Choroid plexus epithelial cell (primary cell): Measurements from ENCODE around the gene SFRP5.

Experiments used
- DNase-seq: peaks from one replicate; pipeline ENCODE4 v3.0.0-alpha.2; 2010; ENCODE audit warnings: low read depth
- H3K4me3 ChIP-seq: 2 replicates; pipeline ENCODE4 v1.5.1; 2011; ENCODE audit warnings: low read depth, mild to moderate bottlenecking, control low read depth, low read length, moderate library complexity
- TF ChIP-seq, protein P1 (sequence below): conservative IDR thresholded peaks from 2 replicates; pipeline ENCODE4 v1.5.1; 2011; ENCODE audit warnings: low read depth, mild to moderate bottlenecking, control low read depth, inconsistent platforms, low read length, moderate library complexity

Gene SFRP5

DNA sequence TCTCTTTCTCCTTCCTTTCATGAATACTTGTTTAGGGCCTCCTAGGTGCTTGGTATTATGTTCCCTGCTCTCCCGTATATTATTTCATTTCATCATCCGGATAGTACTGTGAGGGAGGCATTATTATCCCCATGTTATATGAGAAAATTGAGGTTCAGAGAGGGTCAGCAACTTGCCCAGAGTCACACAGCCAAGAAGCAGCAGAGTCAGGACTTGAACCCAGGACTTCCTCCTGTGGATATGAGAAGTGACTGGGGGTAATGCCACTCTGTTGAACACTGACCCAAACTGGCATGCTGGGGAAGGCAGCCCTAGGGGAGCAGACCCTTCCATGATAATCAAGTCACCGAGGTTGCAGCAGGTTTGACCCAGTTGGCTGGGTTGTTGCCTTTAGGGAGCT lies 8.2 kb upstream of the SFRP5 start:
- DNase-seq, result no peak
- no peak overlapping the region for H3K4me3 ChIP-seq
- TF ChIP-seq, protein P1, sequence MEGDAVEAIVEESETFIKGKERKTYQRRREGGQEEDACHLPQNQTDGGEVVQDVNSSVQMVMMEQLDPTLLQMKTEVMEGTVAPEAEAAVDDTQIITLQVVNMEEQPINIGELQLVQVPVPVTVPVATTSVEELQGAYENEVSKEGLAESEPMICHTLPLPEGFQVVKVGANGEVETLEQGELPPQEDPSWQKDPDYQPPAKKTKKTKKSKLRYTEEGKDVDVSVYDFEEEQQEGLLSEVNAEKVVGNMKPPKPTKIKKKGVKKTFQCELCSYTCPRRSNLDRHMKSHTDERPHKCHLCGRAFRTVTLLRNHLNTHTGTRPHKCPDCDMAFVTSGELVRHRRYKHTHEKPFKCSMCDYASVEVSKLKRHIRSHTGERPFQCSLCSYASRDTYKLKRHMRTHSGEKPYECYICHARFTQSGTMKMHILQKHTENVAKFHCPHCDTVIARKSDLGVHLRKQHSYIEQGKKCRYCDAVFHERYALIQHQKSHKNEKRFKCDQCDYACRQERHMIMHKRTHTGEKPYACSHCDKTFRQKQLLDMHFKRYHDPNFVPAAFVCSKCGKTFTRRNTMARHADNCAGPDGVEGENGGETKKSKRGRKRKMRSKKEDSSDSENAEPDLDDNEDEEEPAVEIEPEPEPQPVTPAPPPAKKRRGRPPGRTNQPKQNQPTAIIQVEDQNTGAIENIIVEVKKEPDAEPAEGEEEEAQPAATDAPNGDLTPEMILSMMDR, result no peak

DNA sequence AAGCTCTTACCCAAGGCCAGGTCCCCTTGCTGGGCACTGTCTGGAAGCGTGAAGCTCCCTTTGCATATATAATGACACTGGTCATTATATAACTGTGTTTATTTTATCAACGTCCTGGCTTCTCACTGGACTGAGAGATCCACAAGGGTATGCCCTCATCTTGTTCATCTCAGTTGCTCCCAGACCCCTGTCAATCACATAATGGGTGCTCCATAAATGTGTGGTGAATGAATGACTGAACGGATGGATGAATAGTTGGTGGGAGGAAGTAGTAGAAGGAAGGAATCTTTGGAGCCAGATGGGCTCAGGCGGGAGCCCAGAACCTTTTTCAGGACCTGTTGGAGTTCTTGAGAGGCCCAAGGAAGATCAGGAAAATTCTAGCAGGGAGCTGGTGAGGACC lies 7.7 kb upstream of the SFRP5 start:
- H3K4me3 ChIP-seq, result no peak overlapping the region
- TF ChIP-seq, protein P1, result no peak
- DNase-seq, result no peak

DNA sequence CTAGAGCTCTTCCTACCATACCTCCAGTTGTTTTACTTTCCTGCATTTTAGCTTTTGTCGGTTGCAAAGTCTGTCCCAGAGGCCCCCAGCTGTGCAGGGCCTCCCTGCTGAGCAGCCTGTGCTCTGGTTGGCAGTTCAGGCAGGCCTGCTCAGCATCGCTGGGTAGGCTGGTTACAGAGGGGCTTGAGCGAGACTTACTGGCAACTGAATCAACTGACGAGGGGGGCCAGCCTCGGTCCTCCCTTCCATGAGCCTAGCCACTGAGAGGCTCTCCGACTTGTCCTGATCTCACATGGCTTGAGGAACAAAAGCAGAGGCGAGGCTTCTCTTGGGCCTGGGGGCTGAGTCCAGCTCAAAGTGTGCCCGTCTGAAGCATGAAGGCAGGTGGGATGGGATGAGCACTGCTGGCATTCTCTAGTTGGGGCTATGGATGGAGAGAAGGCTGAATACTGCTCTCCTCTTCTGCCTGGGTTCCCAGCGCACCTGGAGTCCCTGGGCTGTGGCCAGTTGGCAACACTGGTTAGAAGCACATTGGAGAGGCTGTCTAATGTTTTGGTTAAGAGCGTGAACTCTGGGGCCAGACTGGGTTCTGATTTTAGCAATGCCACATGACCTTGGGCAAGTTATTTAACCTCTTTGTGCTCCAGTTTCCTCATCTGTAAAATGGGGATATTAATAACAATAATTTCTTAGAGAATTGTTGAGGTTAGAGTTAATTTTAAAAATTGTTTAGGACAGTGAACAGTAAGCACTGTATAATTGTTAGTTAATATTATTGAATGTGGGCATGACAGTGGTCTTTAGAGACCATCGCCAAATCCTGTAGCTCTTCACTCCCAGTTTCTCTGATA lies 6.9 kb upstream of the SFRP5 start:
- H3K4me3 ChIP-seq, result no peak overlapping the region
- DNase-seq, result peak; percentile 64
- TF ChIP-seq, protein P1, result no peak

DNA sequence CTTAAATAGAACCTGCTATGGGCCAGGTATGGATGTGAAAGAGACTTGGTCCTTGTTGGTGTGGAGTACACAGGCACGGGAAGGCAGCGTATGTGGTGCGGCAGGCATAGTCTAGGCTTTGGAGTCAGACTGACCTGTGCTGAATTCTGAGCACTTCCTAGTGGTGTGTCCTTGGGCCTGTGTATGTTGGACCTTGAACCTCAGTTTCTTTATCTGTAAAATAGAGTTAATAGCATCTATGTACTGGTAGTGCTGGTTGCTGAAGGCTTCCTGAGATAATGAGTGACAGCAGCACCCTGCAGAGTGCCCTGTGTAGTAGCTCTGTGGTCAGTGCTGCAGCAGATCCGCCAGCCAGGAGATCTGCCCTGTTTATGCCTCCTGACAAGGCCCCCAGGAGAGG lies 5.3 kb upstream of the SFRP5 start:
- H3K4me3 ChIP-seq, result no peak overlapping the region
- TF ChIP-seq, protein P1, result no peak
- DNase-seq, result no peak

DNA sequence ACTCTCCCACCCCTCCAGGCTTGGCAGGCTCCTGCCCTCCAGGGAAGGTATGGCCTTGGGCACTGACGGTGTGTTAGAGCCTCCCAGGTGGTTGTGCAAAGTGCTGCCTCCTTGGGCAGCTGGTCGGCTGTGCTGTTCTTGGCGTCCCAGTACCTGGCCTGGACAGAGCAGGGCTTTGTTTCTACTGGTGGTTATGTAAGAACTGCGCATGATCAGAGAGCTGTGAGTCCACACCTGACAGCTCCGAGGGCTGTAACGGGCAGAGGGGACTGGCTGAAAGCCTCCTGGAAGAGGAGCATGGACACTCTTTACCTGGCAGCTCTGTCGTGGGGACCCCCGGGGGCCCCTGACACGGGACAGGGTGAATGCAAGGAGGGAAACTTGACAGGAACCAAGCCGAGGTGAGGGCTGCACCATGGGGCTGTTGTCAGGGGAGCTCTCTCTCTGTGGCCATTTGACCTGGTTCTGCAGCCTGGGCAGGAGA lies 3.1 kb upstream of the SFRP5 start:
- TF ChIP-seq, protein P1, result no peak
- no peak for DNase-seq
- H3K4me3 ChIP-seq, result no peak overlapping the region

DNA sequence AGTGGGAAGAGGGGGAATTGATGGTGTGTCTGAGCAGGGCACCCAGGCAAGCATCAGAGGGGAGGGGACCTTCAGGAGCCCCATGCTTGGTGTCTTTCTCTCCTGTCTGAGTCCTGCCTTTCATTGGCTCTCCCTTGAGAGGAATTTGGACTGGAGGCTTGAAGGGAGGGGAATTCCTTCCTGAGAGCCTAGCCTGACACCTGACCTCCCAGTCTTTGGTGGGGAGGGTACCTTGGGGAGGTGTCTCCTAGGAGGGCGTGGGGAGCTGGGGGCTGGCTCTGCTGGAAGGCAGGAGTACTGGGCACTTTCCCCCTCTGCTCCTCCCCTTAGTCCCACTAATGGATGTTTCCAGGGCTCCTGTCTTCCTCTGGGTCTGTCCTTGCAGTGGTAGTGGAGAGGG lies 1.3 kb upstream of the SFRP5 start:
- TF ChIP-seq, protein P1, result no peak
- H3K4me3 ChIP-seq, result no peak overlapping the region
- no peak for DNase-seq
